Measurements from ENCODE around the gene GLCCI1.

GLCCI1 gene

DNA sequence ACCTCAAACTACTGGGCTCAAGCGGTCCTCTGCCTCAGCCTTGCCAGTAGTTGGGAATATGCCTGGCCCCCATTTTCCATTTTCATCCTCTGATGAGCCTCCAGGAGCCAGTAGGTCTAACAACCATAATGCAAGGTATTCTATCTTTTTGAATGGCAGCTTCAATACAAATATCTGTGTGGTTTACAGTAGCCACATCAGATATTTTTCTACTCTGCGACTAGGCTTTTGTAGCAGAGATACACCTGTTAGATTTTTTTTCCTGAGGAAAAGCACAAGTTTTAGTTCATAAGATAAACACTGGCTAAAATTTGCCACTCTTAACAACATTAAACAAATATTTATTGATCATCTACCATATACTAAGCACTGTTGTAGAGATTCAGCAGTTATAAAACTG, 3.9 kb upstream of the GLCCI1 start:
- no peak for DNase-seq

DNA sequence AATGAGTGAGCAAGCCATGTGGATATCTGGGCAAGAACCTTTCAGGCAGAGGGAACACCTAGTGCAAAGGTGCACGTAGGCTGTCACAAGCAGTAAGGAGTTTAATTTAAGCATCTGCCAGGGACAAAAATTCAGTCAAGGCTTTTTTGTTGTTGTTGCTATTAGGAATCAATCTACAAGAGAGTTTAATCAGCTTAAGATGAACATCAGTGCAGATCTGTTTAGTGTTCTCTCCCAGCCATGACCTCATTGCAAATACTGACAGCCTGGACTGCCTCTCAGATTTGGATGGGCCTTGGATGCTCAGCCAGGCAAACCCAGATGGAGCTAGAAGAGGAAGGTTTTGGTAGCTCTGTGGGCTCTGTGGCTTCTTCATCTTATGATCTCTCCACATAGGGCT, 3.3 kb upstream of the GLCCI1 start:
- DNase-seq = no peak

GRCh38 chr7:7966141-7966734, 2.4 kb upstream of the GLCCI1 start:
- DNase-seq = no peak

GRCh38 chr7:7967886-7968543, 581 bp upstream of the GLCCI1 start:
- DNase-seq = no peak

DNA sequence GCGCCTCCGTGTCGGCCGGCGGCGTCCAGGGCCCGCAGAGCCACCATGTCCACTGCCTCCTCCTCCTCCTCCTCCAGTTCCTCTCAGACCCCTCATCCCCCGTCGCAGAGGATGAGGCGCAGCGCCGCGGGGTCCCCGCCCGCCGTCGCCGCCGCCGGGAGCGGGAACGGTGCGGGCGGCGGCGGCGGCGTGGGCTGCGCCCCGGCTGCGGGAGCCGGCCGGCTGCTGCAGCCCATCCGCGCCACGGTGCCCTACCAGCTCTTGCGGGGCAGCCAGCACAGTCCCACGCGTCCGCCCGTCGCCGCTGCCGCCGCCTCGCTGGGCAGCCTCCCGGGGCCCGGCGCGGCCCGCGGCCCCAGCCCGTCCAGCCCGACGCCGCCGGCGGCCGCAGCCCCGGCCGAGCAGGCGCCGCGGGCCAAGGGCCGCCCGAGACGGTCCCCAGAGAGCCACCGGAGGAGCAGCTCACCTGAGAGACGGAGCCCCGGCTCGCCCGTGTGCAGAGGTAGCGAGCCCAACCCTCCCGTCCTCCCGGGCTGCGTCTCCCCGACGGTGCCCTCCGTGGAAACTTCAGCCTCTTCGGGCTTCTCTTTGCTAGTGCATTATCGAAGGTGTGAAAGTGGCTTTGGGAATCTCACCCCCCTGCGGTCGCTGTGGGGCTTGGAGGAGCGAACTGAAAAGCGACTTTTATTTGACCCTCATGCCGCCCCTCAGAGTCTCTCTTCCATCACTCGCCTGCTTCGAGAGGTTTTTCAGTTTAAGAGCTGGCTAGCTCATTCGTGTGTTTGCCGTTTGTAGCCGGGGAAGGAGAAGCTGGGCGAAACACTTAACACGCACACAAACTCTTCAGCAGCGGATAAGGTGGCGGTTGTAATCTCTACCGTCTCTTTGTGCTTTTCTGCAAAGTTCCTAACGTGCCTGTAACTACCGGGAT, 975 bp downstream of the GLCCI1 start:
- peak; percentile 40 for DNase-seq

DNA sequence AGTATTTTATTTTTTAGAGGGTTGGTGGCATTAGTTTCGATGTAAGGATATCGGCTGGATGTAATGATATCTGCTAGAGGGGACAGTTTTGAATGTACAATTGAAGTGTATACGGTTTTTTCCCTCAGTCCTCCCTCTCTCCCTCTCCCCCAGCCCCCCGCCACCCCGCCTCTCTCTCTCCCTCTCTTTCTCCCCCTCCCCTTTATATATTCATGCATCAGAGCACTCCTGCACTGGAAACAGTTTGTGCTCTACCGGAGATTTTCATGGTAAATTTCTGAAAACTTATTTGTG, 1.6 kb downstream of the GLCCI1 start:
- peak; percentile 24 for DNase-seq

GRCh38 chr7:7970531-7971307, 2.1 kb downstream of the GLCCI1 start:
- DNase-seq = no peak

GRCh38 chr7:7971308-7972040, 2.9 kb downstream of the GLCCI1 start:
- DNase-seq = no peak

DNA sequence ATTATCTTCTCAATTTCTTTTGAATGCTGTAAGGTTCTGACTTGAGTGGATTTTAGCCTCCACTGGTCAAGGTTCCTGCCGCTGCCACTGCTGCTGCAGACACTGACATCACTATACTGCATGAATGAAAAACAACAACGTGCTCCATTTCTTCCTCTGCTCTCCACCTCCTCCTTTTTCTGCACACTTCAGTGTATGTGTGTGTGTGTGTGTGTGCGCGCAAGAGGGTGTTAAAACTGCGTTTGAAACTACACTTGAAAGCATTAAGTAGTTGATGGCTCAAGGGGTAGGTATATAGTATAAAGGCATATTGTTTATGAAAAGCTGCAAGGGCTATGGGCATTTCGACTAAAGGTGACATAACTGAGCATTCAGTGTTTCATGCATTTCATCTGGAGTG, 3.5 kb downstream of the GLCCI1 start:
- no peak for DNase-seq

DNA sequence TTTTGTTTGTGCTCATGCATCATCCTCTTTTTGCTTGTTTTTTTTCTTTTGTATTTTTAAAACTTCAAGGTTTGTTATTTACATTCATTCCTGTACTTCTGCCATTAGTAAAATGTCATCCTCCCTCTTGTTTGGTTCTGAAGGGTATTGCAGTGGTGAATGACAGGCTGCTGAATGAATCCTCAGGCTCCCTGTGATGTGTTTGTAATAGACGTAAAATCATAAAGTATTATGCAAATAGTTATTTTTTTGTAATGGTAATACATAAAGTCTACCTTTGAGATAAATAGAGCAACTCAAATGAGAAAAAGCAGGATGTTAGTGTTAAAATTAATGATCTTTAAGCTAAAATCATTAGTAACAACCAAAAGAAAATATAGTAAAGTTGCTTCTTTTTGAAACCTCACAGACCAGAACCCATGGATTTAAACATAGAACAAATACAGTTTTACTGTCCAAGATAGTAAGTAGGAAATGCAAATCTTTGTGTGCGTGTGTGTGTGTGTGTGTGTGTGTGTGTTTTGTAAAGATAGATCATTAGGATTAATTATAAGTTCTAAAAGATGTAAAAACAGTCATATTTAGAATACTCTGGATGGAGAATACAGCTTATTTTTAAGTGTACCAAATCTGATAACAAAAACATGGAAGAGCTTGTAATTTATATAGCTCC, 4.5 kb downstream of the GLCCI1 start:
- no peak for DNase-seq

GRCh38 chr7:7976677-7977076, 8.1 kb downstream of the GLCCI1 start:
- no peak for DNase-seq

GRCh38 chr7:7977774-7978173, 9.2 kb downstream of the GLCCI1 start:
- no peak for DNase-seq

- DNase-seq = no peak
Observed at GRCh38 chr7:7978860-7979259, 10.3 kb downstream of the GLCCI1 start.

DNA sequence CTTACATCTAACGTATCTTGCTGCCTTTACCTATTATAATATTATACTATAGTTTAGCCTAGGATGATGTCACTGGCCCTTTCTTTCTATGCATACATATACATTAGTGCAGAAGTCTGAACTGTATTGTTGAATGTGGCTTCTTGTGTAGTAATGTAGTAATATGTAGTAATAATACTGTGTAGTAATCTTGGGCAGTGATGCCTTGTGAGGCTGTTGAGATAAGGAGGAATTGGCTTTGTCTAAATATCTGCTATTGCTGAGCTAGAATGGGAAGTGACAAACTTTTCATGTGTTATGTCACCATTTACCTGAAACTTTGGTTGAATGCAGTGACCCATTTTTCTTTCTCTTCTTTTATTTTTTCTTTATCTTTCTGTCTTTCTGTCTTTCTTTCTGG, 11.0 kb downstream of the GLCCI1 start:
- DNase-seq = no peak

DNA sequence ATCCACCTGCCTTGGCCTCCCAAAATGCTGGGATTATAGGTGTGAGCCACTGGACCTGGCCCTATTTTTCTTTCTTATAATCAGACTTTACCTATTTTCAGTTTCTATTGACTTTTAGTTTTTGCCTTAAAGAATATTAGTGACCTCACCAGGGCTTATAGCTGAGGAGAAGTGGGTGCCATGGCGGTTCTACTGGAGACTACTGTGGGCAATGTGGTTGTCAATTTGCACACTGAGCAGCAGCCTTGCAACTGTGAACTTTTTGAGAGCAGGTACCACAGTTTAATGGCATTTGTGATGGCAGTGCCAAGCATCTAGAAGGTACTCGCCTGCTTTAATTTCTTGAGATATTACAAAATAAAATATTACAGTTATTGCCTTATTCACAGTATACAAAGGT, 11.5 kb downstream of the GLCCI1 start:
- no peak for DNase-seq

- no peak for DNase-seq
Observed at GRCh38 chr7:7982904-7983303, 14.3 kb downstream of the GLCCI1 start.

DNA sequence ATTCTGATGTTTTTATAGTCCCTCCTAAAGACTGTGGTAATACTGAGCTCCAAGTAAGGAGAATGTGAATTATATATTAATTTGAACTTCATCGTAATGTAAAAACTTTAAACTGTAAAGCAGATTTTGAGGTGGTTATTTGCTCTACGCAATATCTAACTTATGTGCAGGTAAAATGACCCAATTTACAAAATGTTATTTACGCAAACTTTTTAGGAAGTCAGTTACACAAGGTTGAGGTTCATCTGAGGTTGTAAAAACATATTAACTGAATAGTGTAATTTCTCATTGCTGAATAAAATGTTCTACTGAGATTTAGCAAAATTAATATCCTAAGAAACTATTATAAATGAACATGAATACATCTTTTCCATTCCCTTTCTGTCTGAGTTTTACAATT, 15.8 kb downstream of the GLCCI1 start:
- DNase-seq = no peak

DNA sequence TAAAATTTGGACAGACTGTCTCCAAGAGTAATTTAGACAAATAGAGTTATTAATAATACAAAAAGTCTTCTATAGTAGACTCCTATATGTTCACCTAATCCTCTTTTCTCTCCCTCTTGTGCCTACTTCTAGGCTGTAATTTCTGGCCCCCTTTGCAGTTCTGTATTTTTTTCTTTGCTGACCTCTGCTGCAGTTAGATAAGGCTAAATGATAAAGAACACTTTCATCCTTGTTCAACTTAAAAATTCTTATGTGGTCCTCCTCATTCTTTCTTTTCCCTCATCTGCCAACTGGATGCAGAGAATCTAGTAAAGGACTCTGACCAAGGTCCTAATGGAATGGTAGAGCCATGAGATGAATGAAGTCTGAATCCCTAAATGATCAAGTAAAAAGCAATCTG, 20.1 kb downstream of the GLCCI1 start:
- DNase-seq = no peak

- no peak for DNase-seq
Observed at GRCh38 chr7:7989133-7989532, 20.5 kb downstream of the GLCCI1 start.

DNA sequence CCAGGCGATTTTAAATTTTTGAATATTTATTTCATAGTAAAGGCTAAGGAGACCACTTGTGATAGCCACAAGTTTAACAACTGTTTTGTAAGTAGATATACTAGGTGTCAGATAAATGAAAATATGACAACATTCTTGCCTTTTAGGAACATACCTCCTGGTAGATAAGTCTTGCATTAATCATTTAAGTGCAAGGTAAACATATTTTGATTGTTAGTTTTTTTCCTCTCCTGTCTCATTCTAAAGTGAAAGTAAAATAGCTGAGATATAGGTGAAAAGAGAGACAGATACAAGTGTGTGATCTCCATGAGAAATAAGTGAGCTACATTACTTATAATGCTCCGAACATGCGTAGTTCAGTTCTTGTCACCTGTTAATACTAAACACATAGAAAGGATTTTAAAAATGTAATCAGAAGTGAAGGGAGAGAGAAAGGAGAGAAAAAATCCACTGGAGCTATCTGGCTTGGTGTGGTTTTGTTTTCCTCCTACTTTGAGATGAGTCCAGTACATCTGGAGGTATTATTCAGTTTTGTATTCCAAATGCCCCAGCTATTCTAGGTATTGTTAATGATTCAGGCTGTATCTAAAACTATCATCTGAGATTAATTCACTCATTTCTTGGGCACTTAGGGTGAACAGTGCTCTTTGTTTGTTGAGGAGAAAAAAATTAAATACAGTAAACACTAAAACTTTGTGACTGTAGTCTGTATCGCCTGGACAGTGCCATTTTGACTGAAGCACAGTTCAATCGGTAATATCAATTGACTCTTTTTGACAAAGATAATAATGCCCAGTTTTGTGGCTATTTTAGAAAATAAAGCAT, 21.2 kb downstream of the GLCCI1 start:
- no peak for DNase-seq

- no peak for DNase-seq
Observed at GRCh38 chr7:7990441-7990761, 21.8 kb downstream of the GLCCI1 start.
